ENCODE results near the gene SNHG17.

The SNHG17 gene

GRCh38 chr20:38373898-38374297 lies 61.2 kb downstream of the SNHG17 start:
- no peak for DNase-seq (ENCODE audit: low read depth, low spot score)

DNA sequence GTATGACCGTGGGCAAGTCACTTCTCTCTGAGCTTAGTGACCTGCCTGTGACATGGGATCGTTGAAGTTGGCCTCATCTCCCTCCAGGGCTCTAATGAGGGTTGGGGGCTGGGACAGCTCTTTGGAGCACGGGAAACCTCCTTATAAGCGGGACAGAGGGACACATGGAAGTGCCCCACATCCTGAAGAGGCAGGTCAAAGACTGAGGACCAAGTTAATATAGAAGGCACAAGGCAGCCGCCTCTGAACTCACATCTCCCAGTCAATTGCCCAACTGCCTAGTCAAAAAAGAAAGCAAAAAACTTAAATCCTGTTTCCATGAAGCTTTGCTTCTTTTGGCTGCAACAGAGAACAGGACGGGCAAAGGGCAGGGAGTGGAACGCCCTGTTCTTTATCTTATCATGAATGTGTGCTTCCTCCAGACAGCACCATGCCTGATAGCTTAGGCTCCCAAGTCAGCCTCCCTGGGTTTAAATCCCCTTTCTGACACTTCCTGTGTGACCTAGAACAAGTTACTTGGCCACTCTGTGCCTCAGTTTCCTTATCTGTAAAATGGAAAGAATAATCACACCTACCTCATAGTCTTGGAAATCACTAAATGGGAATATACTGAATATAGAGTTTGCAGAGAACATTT lies 61.8 kb downstream of the SNHG17 start:
- DNase-seq (ENCODE audit: low read depth, low spot score), result no peak

DNA sequence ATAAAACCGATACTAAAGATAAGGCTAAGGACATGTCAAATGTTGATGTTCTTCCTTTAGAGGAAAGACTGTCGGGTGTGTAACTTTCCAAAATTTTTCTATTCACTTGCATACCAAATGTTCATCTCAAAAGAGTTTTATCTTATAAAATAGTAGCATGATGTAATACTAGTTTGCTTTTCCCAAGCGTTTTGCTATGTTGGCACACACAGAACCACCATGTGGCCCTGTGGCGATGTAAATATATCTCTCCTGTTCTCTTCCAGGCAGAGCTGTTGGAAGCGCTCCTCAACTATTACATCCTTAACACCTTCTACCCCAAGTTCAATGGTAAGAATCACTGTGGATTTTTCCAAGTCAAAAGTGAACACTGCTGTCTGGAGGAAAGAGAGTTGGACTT lies 62.3 kb downstream of the SNHG17 start:
- no peak for DNase-seq (ENCODE audit: low read depth, low spot score)
